COLO829 (cell line): ENCODE results near the gene DYNLT2.
"Not testable (repeated sequence)": the region's sequence is repeated elsewhere in the genome, so short reads cannot be mapped to it uniquely, and the experiment has no call there.

Source experiments
- DNase-seq: peaks from one replicate; pipeline ENCODE4 v3.0.0; 2012; ENCODE audit warnings: low spot score

DYNLT2 gene

GRCh38 chr6:169700296-169700695, 51.1 kb downstream of the DYNLT2 start:
- no peak for DNase-seq

- not testable (repeated sequence) for DNase-seq
Observed at GRCh38 chr6:169697115-169697514, 54.3 kb downstream of the DYNLT2 start.

- no peak for DNase-seq
Observed at GRCh38 chr6:169695131-169695530, 56.2 kb downstream of the DYNLT2 start.

GRCh38 chr6:169692516-169692915, 58.9 kb downstream of the DYNLT2 start:
- no peak for DNase-seq

GRCh38 chr6:169691260-169691659, 60.1 kb downstream of the DYNLT2 start:
- DNase-seq: no peak
